Liver (tissue), 9 donors: Measurements from ENCODE around the gene CSMD2. TPM values are rescaled to one million over a fixed set of nuclear protein-coding genes. Genes with fewer than 3 reads are reported as not detected.

Source experiments
- DNase-seq: peaks from one replicate; pipeline ENCODE4 v3.0.0-alpha.2; 2017; ENCODE audit warnings: low spot score
- H3K27ac ChIP-seq, 2 donors: one replicate each; pipeline ENCODE4 v1.7.0; 2013; ENCODE audit warnings: inconsistent platforms in 2 of 2, low read length in 2 of 2, control low read depth in 1 of 2, low read depth in 1 of 2, mild to moderate bottlenecking in 1 of 2
- H3K27me3 ChIP-seq, 4 donors: one replicate each; pipeline versions ENCODE4 v1.6.1 to v1.7.0; 2013; ENCODE audit warnings: low read length in 3 of 4, inconsistent platforms in 1 of 4, mild to moderate bottlenecking in 1 of 4, moderate library complexity in 1 of 4; ENCODE audit not compliant: control insufficient read depth in 4 of 4, insufficient read depth in 4 of 4
- H3K36me3 ChIP-seq, 4 donors: one replicate each; pipeline versions ENCODE4 v1.6.1 to v1.7.0; 2013; ENCODE audit warnings: low read length in 3 of 4, mild to moderate bottlenecking in 3 of 4, low read depth in 1 of 4, moderate library complexity in 1 of 4; ENCODE audit not compliant: control insufficient read depth in 4 of 4, insufficient read depth in 3 of 4
- H3K4me1 ChIP-seq, 4 donors: one replicate each; pipeline versions ENCODE4 v1.6.1 to v1.7.0; 2013; ENCODE audit warnings: low read length in 3 of 4, mild to moderate bottlenecking in 3 of 4, moderate library complexity in 1 of 4; ENCODE audit not compliant: control insufficient read depth in 4 of 4, insufficient read depth in 4 of 4
- H3K4me3 ChIP-seq, 3 donors: one replicate each; pipeline versions ENCODE4 v1.6.1 to v1.7.0; 2013; ENCODE audit warnings: low read length in 3 of 3, control low read depth in 1 of 3, low read depth in 1 of 3, mild to moderate bottlenecking in 1 of 3
- H3K9ac ChIP-seq, 2 donors: one replicate each; pipeline ENCODE4 v1.7.0; 2013; ENCODE audit warnings: low read length in 2 of 2, mild to moderate bottlenecking in 2 of 2, moderate library complexity in 2 of 2, control low read depth in 1 of 2, low read depth in 1 of 2
- H3K9me3 ChIP-seq, 4 donors: one replicate each; pipeline versions ENCODE4 v1.6.1 to v1.7.0; 2013; ENCODE audit warnings: low read length in 3 of 4; ENCODE audit not compliant: control insufficient read depth in 4 of 4
- CTCF ChIP-seq: fragments of 150-350 bp; IDR thresholded peaks from 2 replicates; pipeline ENCODE4 v1.5.1; 2017; ENCODE audit warnings: improper control_type of control experiment, low read depth, low read length; ENCODE audit not compliant: missing input control
- EGR1 ChIP-seq, 2 donors: IDR thresholded peaks; 2 replicates each; pipeline ENCODE4 v1.6.1; 2016 to 2018; ENCODE audit warnings: antibody characterized with exemption in 2 of 2, low read depth in 2 of 2
- FOXA1 ChIP-seq: IDR thresholded peaks from 2 replicates; pipeline ENCODE4 v1.6.1; 2016; ENCODE audit warnings: antibody characterized with exemption
- GABPA ChIP-seq, 2 donors: IDR thresholded peaks in 1 of 2; conservative IDR thresholded peaks in 1 of 2; 2 replicates each; pipeline ENCODE4 v1.6.1; 2016; ENCODE audit warnings: antibody characterized with exemption in 2 of 2, mild to moderate bottlenecking in 1 of 2, moderate library complexity in 1 of 2
- HNF4A ChIP-seq, 2 donors: conservative IDR thresholded peaks; 2 replicates each; pipeline ENCODE4 v1.6.1; 2016; ENCODE audit warnings: antibody characterized with exemption in 2 of 2, mild to moderate bottlenecking in 2 of 2
- NR2F2 ChIP-seq: IDR thresholded peaks from 2 replicates; pipeline ENCODE4 v1.6.1; 2016; ENCODE audit warnings: antibody characterized with exemption
- RAD21 ChIP-seq, 2 donors: IDR thresholded peaks; 2 replicates each; pipeline ENCODE4 v1.6.1; 2016; ENCODE audit warnings: antibody characterized with exemption in 2 of 2, mild to moderate bottlenecking in 2 of 2
- RXRA ChIP-seq, 2 donors: IDR thresholded peaks; 2 replicates each; pipeline ENCODE4 v1.6.1; 2017 to 2018; ENCODE audit warnings: antibody characterized with exemption in 2 of 2, mild to moderate bottlenecking in 1 of 2
- SP1 ChIP-seq: IDR thresholded peaks from 2 replicates; pipeline ENCODE4 v1.6.1; 2018; ENCODE audit warnings: antibody characterized with exemption, mild to moderate bottlenecking
- TAF1 ChIP-seq: conservative IDR thresholded peaks from 2 replicates; pipeline ENCODE4 v1.6.1; 2016; ENCODE audit warnings: antibody characterized with exemption, mild to moderate bottlenecking
- YY1 ChIP-seq: IDR thresholded peaks from 2 replicates; pipeline ENCODE4 v1.6.1; 2016; ENCODE audit warnings: antibody characterized with exemption, mild to moderate bottlenecking
- WGBS: extraction: QIAGEN DNeasy Blood & Tissue Kit; methylation state at CpG from one replicate; pipeline ENCODE4 v1.1.7; 2013; 5-methylcytosine and 5-hydroxymethylcytosine counted together
- polyA plus RNA-seq, 2 donors: library from polyadenylated mRNA; stranded (reverse) in 1 of 2; unstranded in 1 of 2; fragments of 200-250 nt in 1 of 2; fragments of >200 nt in 1 of 2; fragmentation: Nextera tagmentation in 1 of 2; extraction: Ambion mirVana in 1 of 2; gene quantifications; one replicate each; pipeline versions ENCODE4 v1.2.1 to v1.2.3, GENCODE V29; 2013 to 2015
- total RNA-seq, 2 donors: library from RNA; depleted of rRNA; stranded (reverse); fragments of >200 nt; gene quantifications; one replicate each; pipeline ENCODE4 v1.2.3, GENCODE V29; 2014
- donor health status: healthy.
- donor health status: healthy.
- donor health status: healthy.
- donor health status: healthy.
- donor health status: healthy.

The CSMD2 gene
- total and polyA plus RNA-seq, 4 donors: 0.08 to 0.09 TPM; not detected in 2

- 75% methylated on average over 7 of the region's 7 CpGs for WGBS
- H3K9ac ChIP-seq: no peak overlapping the region
- DNase-seq: no peak
Observed at GRCh38 chr1:33599516-33600115, 565.4 kb downstream of the CSMD2 start.

DNA sequence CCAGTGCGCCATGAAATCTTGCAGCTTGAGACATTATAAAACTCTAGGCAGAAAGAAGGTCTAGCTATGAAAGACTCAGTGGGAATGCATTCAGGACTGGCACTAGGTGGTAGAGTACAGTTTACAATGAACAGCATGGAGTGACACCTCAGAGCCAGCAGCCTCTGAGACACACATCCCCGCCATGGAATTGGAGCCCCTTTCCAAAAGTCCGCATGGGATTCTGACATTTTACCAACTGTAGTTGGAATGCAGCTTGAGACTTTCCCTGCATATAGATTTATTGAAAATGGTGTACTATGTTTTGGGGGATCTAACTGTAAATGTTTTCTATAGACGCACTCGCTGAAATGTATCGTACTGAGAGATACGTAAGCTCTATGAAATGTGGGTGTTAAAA, 576.3 kb downstream of the CSMD2 start:
- Histone ChIP-seq H3K36me3 (no peaks in the 10 kb centered on the region), H3K9me3 (peaks cover 0 to 2% (median 0%) of the 10 kb centered on the region in 4 donors), H3K9ac (no peak overlapping the region), H3K27ac (no peak overlapping the region), H3K4me1 (no peaks in the 10 kb centered on the region), H3K27me3 (no peaks in the 10 kb centered on the region), H3K4me3 (no peak overlapping the region)
- 94% methylated on average over 7 of the region's 7 CpGs for WGBS
- TF ChIP-seq RXRA (IDR thresholded peaks at IDR 0.05): no peak
- DNase-seq: no peak

More at GRCh38 chr1:33599516-33600115, 565.4 kb downstream of the CSMD2 start:
- H3K4me3 ChIP-seq: no peak overlapping the region
- no peaks in the 10 kb centered on the region for H3K4me1 ChIP-seq
- TF ChIP-seq SP1 (no peak), HNF4A (conservative IDR thresholded peaks at IDR 0.05) (no peak), FOXA1 (no peak), RAD21 (IDR thresholded peaks at IDR 0.05) (no peak), TAF1 (no peak), YY1 (no peak), CTCF (no peak), EGR1 (IDR thresholded peaks at IDR 0.05; ENCODE audit: low read depth in 2 of 2) (no peak)
- no peaks in the 10 kb centered on the region for H3K27me3 ChIP-seq
- no peaks in the 10 kb centered on the region for H3K36me3 ChIP-seq
- H3K27ac ChIP-seq: no peak overlapping the region
- peaks cover 0 to 3% (median 0%) of the 10 kb centered on the region in 4 donors for H3K9me3 ChIP-seq

DNA sequence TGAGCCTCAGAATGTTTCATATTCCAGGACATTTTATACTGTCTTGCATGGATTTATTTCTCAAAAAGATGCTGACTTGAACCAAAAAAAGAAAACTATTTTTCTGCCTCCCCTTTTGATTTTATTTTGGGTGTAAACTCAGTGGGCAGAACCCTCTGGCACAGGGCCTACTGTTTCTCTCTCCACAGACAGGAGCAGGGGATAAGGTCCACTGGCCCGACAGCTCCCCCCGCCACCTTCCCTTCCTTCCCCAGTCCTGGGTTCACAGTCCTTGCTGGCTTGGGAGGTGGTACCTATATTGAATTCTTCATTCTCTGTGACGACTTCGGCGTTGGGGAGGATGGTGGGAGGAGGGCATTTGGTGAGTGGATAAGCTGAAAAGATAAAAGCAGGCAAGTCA, 578.2 kb downstream of the CSMD2 start:
- 88% methylated on average over 5 of the region's 5 CpGs for WGBS
- Histone ChIP-seq H3K27me3 (no peaks in the 10 kb centered on the region), H3K4me1 (no peaks in the 10 kb centered on the region), H3K9me3 (peaks cover 0 to 2% (median 0%) of the 10 kb centered on the region in 4 donors), H3K4me3 (no peak overlapping the region), H3K9ac (no peak overlapping the region), H3K27ac (no peak overlapping the region), H3K36me3 (no peaks in the 10 kb centered on the region)
- no peak for DNase-seq
- TF ChIP-seq EGR1 (IDR thresholded peaks at IDR 0.05; ENCODE audit: low read depth in 2 of 2) (no peak), GABPA (IDR thresholded peaks at IDR 0.05 in 1 of 2, conservative IDR thresholded peaks at IDR 0.05 in 1 of 2) (no peak), CTCF (no peak), RXRA (IDR thresholded peaks at IDR 0.05) (no peak), RAD21 (IDR thresholded peaks at IDR 0.05) (no peak), HNF4A (conservative IDR thresholded peaks at IDR 0.05) (no peak), YY1 (no peak), NR2F2 (no peak)
